ENCODE measurements around the gene TIPARP.

The TIPARP gene

DNA sequence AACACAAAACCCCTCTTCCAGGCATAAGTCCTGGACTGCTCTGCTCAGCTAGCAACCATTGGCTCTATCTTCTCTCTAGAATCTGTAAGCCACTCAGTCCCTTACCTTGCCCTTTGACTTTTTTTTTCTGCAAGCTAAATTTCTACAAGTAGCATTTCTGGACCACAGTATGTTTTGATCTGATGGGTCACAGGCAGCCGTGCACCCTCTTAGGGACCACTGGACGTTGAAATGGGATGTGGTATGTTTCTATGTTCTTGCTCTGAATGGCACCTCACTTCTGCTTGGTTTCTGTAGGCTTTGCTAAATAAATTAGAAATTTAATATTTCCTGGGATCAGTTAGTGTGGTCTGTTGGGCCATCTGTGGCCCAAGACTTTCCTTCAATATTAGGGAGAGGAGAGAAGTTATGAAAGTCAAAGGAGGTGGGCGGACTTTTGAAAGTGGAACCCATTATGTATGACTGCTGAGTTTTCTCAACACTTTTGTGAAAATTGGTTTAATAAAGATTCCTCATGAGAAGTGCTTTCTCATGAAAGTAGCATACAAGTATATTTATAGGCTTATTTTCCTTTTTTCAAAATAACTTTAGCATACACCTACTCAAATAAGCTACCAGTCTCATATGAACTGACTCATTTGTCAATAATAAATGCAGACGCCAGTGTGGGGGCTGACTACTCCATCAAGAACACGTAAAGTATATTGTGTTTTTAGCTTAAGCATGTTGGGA is 18.4 kb upstream of the TIPARP start:
- WGBS, 2 donors (ENCODE audit: extremely low coverage in 2 of 2, insufficient read length in 2 of 2, insufficient replicate concordance in 1 of 2) = no CpG with 5 or more reads among the region's 5 CpGs
- Histone ChIP-seq H3K27ac (replicated peaks; ENCODE audit: low read length) (no peak overlapping the region), H3K9ac (ENCODE audit: low read depth, low read length, poor library complexity) (no peak overlapping the region), H2BK12ac (ENCODE audit: low read length) (no peak overlapping the region), H2BK15ac (ENCODE audit: low read length) (no peak overlapping the region), H3K36me3 (replicated peaks in 1 of 2; ENCODE audit: control insufficient read depth in 2 of 2, insufficient read depth in 2 of 2, low read length in 2 of 2) (no peaks in the 10 kb centered on the region), H3K18ac (ENCODE audit: low read length) (no peak overlapping the region), H3K27me3 (ENCODE audit: control insufficient read depth in 3 of 3, insufficient read depth in 3 of 3, low read depth in 1 of 3, low read length in 3 of 3) (peaks cover 0 to 13% (median 0%) of the 10 kb centered on the region in 3 experiments), H2BK5ac (ENCODE audit: low read length) (no peak overlapping the region), H4K8ac (ENCODE audit: low read depth, low read length) (no peak overlapping the region), H3K4me1 (ENCODE audit: control insufficient read depth in 2 of 2, insufficient read depth in 1 of 2, low read depth in 1 of 2, low read length in 2 of 2) (no peaks in the 10 kb centered on the region), H2AFZ (ENCODE audit: low read length) (no peak overlapping the region), H2AK5ac (ENCODE audit: low read depth, low read length) (no peak overlapping the region), H3K4me2 (ENCODE audit: insufficient read depth, low read length, poor library complexity, severe bottlenecking) (no peak overlapping the region), H4K91ac (ENCODE audit: low read depth, low read length, poor library complexity) (no peak overlapping the region), H3K14ac (ENCODE audit: low read length) (no peak overlapping the region), H3K23ac (ENCODE audit: low read depth, low read length, poor library complexity) (no peak overlapping the region), H2BK120ac (ENCODE audit: low read depth, low read length) (no peak overlapping the region), H3K4me3 (ENCODE audit: low read length in 2 of 2) (no peak overlapping the region), H3K4ac (ENCODE audit: low read length) (no peak overlapping the region), H3K79me1 (ENCODE audit: low read depth, low read length) (no peaks in the 10 kb centered on the region), H3K9me3 (replicated peaks in 1 of 2; ENCODE audit: control insufficient read depth in 2 of 2, insufficient read depth in 1 of 2, low read depth in 1 of 2, low read length in 2 of 2) (no peaks in the 10 kb centered on the region)
- no peak for DNase-seq (ENCODE audit: low spot score)

DNA sequence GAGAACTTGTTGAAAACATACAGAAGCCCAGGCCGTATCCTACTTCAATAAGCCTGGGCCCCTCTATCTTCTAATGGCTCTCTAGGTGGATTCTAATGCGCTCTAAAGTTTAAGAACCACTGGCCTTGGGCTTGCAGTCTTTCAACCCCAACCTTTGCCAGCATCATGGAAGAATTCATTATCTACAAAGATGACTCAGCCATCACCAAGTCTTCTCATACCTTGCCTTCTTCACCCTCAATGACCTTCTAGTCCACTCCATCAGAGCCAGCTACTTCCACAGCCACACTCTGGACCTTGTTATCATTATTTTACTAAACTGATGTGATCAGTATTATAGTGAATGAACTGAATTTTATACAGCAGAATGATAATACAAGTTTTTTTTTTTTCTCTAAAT is 16.9 kb upstream of the TIPARP start:
- Histone ChIP-seq H3K18ac (ENCODE audit: low read length) (no peak overlapping the region), H3K9me3 (replicated peaks in 1 of 2; ENCODE audit: control insufficient read depth in 2 of 2, insufficient read depth in 1 of 2, low read depth in 1 of 2, low read length in 2 of 2) (no peaks in the 10 kb centered on the region), H3K4me3 (ENCODE audit: low read length in 2 of 2) (no peak overlapping the region), H3K4me1 (ENCODE audit: control insufficient read depth in 2 of 2, insufficient read depth in 1 of 2, low read depth in 1 of 2, low read length in 2 of 2) (no peaks in the 10 kb centered on the region), H3K27ac (replicated peaks; ENCODE audit: low read length) (no peak overlapping the region), H3K79me1 (ENCODE audit: low read depth, low read length) (no peaks in the 10 kb centered on the region), H2BK15ac (ENCODE audit: low read length) (no peak overlapping the region), H3K9ac (ENCODE audit: low read depth, low read length, poor library complexity) (no peak overlapping the region), H3K36me3 (replicated peaks in 1 of 2; ENCODE audit: control insufficient read depth in 2 of 2, insufficient read depth in 2 of 2, low read length in 2 of 2) (no peaks in the 10 kb centered on the region), H3K23ac (ENCODE audit: low read depth, low read length, poor library complexity) (no peak overlapping the region), H2BK12ac (ENCODE audit: low read length) (no peak overlapping the region), H2AFZ (ENCODE audit: low read length) (no peak overlapping the region), H2BK120ac (ENCODE audit: low read depth, low read length) (no peak overlapping the region), H4K91ac (ENCODE audit: low read depth, low read length, poor library complexity) (no peak overlapping the region), H3K27me3 (ENCODE audit: control insufficient read depth in 3 of 3, insufficient read depth in 3 of 3, low read depth in 1 of 3, low read length in 3 of 3) (peaks cover 0 to 13% (median 0%) of the 10 kb centered on the region in 3 experiments), H3K14ac (ENCODE audit: low read length) (no peak overlapping the region), H4K8ac (ENCODE audit: low read depth, low read length) (no peak overlapping the region), H3K4me2 (ENCODE audit: insufficient read depth, low read length, poor library complexity, severe bottlenecking) (no peak overlapping the region), H2BK5ac (ENCODE audit: low read length) (no peak overlapping the region), H3K4ac (ENCODE audit: low read length) (no peak overlapping the region), H2AK5ac (ENCODE audit: low read depth, low read length) (no peak overlapping the region)
- WGBS, 2 donors (ENCODE audit: extremely low coverage in 2 of 2, insufficient read length in 2 of 2, insufficient replicate concordance in 1 of 2) = no CpG with 5 or more reads among the region's 2 CpGs
- DNase-seq (ENCODE audit: low spot score) = no peak

DNA sequence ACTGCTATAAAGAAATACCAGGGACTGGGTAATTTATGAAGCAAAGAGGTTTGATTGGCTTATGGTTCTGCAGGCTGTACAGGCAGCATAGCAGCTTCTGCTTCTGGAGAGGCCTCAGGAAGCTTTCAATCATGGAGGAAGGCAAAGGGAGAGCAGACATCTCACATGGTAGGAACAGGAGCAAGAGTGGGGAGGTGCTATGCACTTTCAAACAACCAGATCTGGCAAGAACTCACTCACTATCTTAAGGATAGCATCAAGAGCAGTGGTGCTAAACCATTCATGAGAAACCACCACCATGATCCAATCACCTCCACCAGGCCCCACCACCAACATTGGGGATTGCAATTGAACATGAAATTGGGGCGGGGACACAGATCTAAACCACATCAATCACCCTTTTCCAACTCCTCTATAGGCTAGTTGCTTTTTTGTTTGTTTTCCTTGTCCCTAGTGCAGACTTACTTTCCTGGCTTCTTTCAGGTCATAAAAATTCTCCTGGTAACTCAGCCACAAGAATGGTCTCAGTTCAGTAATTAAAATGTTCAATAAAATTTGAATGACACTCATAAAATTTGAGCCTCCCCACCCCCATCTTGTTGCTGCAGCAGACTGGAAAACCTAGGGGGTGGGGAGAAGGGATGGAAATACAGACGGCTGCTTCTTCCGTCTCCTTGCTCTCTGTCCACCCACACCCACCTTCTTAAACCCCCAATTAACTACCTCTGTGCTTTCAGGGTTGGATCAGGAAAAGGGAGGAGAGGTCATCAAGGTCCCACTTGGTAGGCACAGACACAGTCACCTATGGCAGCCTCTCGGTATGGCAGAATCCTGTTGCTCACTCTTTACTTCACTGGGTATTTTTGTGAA is 16.3 kb upstream of the TIPARP start:
- H3K23ac ChIP-seq (ENCODE audit: low read depth, low read length, poor library complexity) = no peak overlapping the region
- no peaks in the 10 kb centered on the region for H3K9me3 ChIP-seq (replicated peaks in 1 of 2; ENCODE audit: control insufficient read depth in 2 of 2, insufficient read depth in 1 of 2, low read depth in 1 of 2, low read length in 2 of 2)
- no peak for DNase-seq (ENCODE audit: low spot score)
- no peak overlapping the region for H3K4me2 ChIP-seq (ENCODE audit: insufficient read depth, low read length, poor library complexity, severe bottlenecking)
- H3K27ac ChIP-seq (replicated peaks; ENCODE audit: low read length) = no peak overlapping the region
- no CpG with 5 or more reads among the region's 4 CpGs for WGBS, 2 donors (ENCODE audit: extremely low coverage in 2 of 2, insufficient read length in 2 of 2, insufficient replicate concordance in 1 of 2)
- no peaks in the 10 kb centered on the region for H3K4me1 ChIP-seq (ENCODE audit: control insufficient read depth in 2 of 2, insufficient read depth in 1 of 2, low read depth in 1 of 2, low read length in 2 of 2)
- no peak overlapping the region for H4K8ac ChIP-seq (ENCODE audit: low read depth, low read length)
- no peaks in the 10 kb centered on the region for H3K36me3 ChIP-seq (replicated peaks in 1 of 2; ENCODE audit: control insufficient read depth in 2 of 2, insufficient read depth in 2 of 2, low read length in 2 of 2)
- H3K4me3 ChIP-seq (ENCODE audit: low read length in 2 of 2) = no peak overlapping the region
- H3K79me1 ChIP-seq (ENCODE audit: low read depth, low read length) = no peaks in the 10 kb centered on the region
- no peak overlapping the region for H3K9ac ChIP-seq (ENCODE audit: low read depth, low read length, poor library complexity)
- no peak overlapping the region for H3K4ac ChIP-seq (ENCODE audit: low read length)
- no peak overlapping the region for H2BK12ac ChIP-seq (ENCODE audit: low read length)
- H3K14ac ChIP-seq (ENCODE audit: low read length) = no peak overlapping the region
- H2BK120ac ChIP-seq (ENCODE audit: low read depth, low read length) = no peak overlapping the region
- H3K18ac ChIP-seq (ENCODE audit: low read length) = no peak overlapping the region
- H4K91ac ChIP-seq (ENCODE audit: low read depth, low read length, poor library complexity) = no peak overlapping the region
- H2BK5ac ChIP-seq (ENCODE audit: low read length) = no peak overlapping the region
- no peak overlapping the region for H2BK15ac ChIP-seq (ENCODE audit: low read length)
- H3K27me3 ChIP-seq (ENCODE audit: control insufficient read depth in 3 of 3, insufficient read depth in 3 of 3, low read depth in 1 of 3, low read length in 3 of 3) = peaks cover 0 to 13% (median 0%) of the 10 kb centered on the region in 3 experiments
- H2AK5ac ChIP-seq (ENCODE audit: low read depth, low read length) = no peak overlapping the region
- H2AFZ ChIP-seq (ENCODE audit: low read length) = no peak overlapping the region

DNA sequence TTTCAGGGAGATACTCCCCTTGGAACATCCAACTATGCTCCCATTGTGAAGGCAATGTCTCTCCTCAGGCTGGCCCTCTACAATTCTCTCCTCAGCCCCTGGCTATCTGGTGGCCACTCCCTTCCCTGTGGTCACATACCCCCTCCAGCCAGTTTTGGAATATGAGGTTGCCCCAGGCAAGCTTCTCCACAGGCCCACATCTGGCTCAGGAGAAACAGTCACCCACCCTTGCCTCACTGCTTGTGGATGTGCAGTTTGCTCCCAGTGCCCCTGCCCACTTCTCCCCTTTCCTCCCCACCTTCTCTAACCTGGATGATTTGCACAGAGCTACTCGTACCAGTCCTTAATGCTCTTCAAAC is 15.7 kb upstream of the TIPARP start:
- Histone ChIP-seq H2BK120ac (ENCODE audit: low read depth, low read length) (no peak overlapping the region), H3K23ac (ENCODE audit: low read depth, low read length, poor library complexity) (no peak overlapping the region), H4K91ac (ENCODE audit: low read depth, low read length, poor library complexity) (no peak overlapping the region), H2AFZ (ENCODE audit: low read length) (no peak overlapping the region), H3K4me1 (ENCODE audit: control insufficient read depth in 2 of 2, insufficient read depth in 1 of 2, low read depth in 1 of 2, low read length in 2 of 2) (no peaks in the 10 kb centered on the region), H3K27me3 (ENCODE audit: control insufficient read depth in 3 of 3, insufficient read depth in 3 of 3, low read depth in 1 of 3, low read length in 3 of 3) (peaks cover 0 to 13% (median 0%) of the 10 kb centered on the region in 3 experiments), H3K9me3 (replicated peaks in 1 of 2; ENCODE audit: control insufficient read depth in 2 of 2, insufficient read depth in 1 of 2, low read depth in 1 of 2, low read length in 2 of 2) (no peaks in the 10 kb centered on the region), H3K36me3 (replicated peaks in 1 of 2; ENCODE audit: control insufficient read depth in 2 of 2, insufficient read depth in 2 of 2, low read length in 2 of 2) (no peaks in the 10 kb centered on the region), H4K8ac (ENCODE audit: low read depth, low read length) (no peak overlapping the region), H2BK15ac (ENCODE audit: low read length) (no peak overlapping the region), H3K18ac (ENCODE audit: low read length) (no peak overlapping the region), H3K4me2 (ENCODE audit: insufficient read depth, low read length, poor library complexity, severe bottlenecking) (no peak overlapping the region), H2BK12ac (ENCODE audit: low read length) (no peak overlapping the region), H2AK5ac (ENCODE audit: low read depth, low read length) (no peak overlapping the region), H3K79me1 (ENCODE audit: low read depth, low read length) (no peaks in the 10 kb centered on the region), H2BK5ac (ENCODE audit: low read length) (no peak overlapping the region), H3K4me3 (ENCODE audit: low read length in 2 of 2) (no peak overlapping the region), H3K27ac (replicated peaks; ENCODE audit: low read length) (no peak overlapping the region), H3K4ac (ENCODE audit: low read length) (no peak overlapping the region), H3K9ac (ENCODE audit: low read depth, low read length, poor library complexity) (no peak overlapping the region), H3K14ac (ENCODE audit: low read length) (no peak overlapping the region)
- WGBS, 2 donors (ENCODE audit: extremely low coverage in 2 of 2, insufficient read length in 2 of 2, insufficient replicate concordance in 1 of 2) = no CpG with 5 or more reads among the region's 1 CpG
- DNase-seq (ENCODE audit: low spot score) = no peak

Measured in neuronal stem cell (in vitro differentiated cells).